IMR-90 (cell line): ENCODE data around the gene ERMP1.

Experiments used
- FOS ChIP-seq: fragments of 150-350 bp; IDR thresholded peaks from 2 replicates; pipeline ENCODE4 v1.6.1; 2016; ENCODE audit warnings: low read depth, low read length
- SMC3 ChIP-seq: fragments of 150-350 bp; IDR thresholded peaks from 2 replicates; pipeline ENCODE4 v1.6.1; 2016; ENCODE audit warnings: low read depth, mild to moderate bottlenecking, antibody characterized with exemption, low read length, moderate library complexity
- TF ChIP-seq, protein P1 (sequence below): conservative IDR thresholded peaks from 2 replicates; pipeline ENCODE4 v1.5.1; 2012; ENCODE audit warnings: mild to moderate bottlenecking, low read depth, low read length, improper control_type of control experiment
- TF ChIP-seq, protein P2 (sequence below): fragments of 150-350 bp; IDR thresholded peaks from 2 replicates; pipeline ENCODE4 v1.6.1; 2017; ENCODE audit warnings: mild to moderate bottlenecking, antibody characterized with exemption, low read length, low read depth

DNA sequence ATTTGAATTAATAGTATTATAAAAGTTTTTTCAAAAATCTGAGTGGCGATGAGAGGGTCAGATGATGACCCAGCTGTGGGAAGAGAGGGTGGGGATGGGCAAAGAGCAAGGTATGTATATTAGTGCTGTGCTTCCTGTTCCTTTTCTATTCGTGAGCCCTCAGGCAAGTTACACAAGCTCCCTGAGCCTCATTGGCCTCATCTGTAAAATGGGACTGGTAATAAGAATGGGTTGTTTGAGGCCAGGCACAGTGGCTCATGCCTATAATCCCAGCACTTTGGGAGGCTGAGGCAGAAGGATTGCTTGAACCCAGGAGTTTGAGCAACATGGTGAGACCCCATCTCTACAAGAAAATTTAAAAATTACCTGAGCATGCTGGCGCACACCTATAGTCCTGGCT, 33.8 kb upstream of the ERMP1 start:
- TF ChIP-seq, protein P1, sequence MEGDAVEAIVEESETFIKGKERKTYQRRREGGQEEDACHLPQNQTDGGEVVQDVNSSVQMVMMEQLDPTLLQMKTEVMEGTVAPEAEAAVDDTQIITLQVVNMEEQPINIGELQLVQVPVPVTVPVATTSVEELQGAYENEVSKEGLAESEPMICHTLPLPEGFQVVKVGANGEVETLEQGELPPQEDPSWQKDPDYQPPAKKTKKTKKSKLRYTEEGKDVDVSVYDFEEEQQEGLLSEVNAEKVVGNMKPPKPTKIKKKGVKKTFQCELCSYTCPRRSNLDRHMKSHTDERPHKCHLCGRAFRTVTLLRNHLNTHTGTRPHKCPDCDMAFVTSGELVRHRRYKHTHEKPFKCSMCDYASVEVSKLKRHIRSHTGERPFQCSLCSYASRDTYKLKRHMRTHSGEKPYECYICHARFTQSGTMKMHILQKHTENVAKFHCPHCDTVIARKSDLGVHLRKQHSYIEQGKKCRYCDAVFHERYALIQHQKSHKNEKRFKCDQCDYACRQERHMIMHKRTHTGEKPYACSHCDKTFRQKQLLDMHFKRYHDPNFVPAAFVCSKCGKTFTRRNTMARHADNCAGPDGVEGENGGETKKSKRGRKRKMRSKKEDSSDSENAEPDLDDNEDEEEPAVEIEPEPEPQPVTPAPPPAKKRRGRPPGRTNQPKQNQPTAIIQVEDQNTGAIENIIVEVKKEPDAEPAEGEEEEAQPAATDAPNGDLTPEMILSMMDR: no peak
- TF ChIP-seq, protein P2, sequence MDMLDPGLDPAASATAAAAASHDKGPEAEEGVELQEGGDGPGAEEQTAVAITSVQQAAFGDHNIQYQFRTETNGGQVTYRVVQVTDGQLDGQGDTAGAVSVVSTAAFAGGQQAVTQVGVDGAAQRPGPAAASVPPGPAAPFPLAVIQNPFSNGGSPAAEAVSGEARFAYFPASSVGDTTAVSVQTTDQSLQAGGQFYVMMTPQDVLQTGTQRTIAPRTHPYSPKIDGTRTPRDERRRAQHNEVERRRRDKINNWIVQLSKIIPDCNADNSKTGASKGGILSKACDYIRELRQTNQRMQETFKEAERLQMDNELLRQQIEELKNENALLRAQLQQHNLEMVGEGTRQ: no peak
- TF ChIP-seq FOS (no peak), SMC3 (no peak)
